H1 (cell line): ENCODE results near the gene PTCH1. TPM values are rescaled to one million over a fixed set of nuclear protein-coding genes. Genes with fewer than 3 reads are reported as not detected.
A peak's percentile ranks its signal among the peaks of the same experiment; 100 is the strongest.

Source experiments
- CTCF ChIA-PET: fragments of 300-600 bp; sonication (Branson Sonifier 250); formaldehyde crosslinking; loops from one replicate; lab custom pipeline; 2021; ENCODE audit not compliant: partially characterized antibody; lab: Charles Lee
- POLR2A ChIA-PET: fragments of 300-600 bp; sonication (Branson Sonifier 250); formaldehyde crosslinking; loops from one replicate; lab custom pipeline; 2021; ENCODE audit warnings: inconsistent platforms; ENCODE audit not compliant: partially characterized antibody; lab: Charles Lee
- DNase-seq, 2 experiments: peaks; one replicate each; pipeline versions ENCODE4 v3.0.0 to v3.0.0-alpha.2; 2010 to 2022; ENCODE audit warnings: low spot score in 2 of 2, low read depth in 1 of 2, mixed read lengths in 1 of 2
- FAIRE-seq: peaks from 2 replicates; lab custom pipeline; 2011; peaks lifted over from hg19 to GRCh38; lab: Jason Lieb, UNC
- H2AFZ ChIP-seq: 2 replicates; pipeline ENCODE4 v1.8.1; 2012; ENCODE audit warnings: low read length, inconsistent platforms
- H2AK5ac ChIP-seq: 2 replicates; pipeline ENCODE4 v1.6.1; 2013; ENCODE audit warnings: low read depth, low read length
- H2BK120ac ChIP-seq: replicated peaks from 2 replicates; pipeline ENCODE3; 2013; ENCODE audit warnings: low read depth, low read length, inconsistent platforms
- H2BK12ac ChIP-seq: 2 replicates; pipeline ENCODE4 v1.6.1; 2013; ENCODE audit warnings: low read depth, low read length
- H2BK15ac ChIP-seq: 2 replicates; pipeline ENCODE4 v1.6.1; 2013; ENCODE audit warnings: low read length
- H2BK20ac ChIP-seq: 2 replicates; pipeline ENCODE4 v1.6.1; 2013; ENCODE audit warnings: low read length
- H2BK5ac ChIP-seq: 2 replicates; pipeline ENCODE4 v1.6.1; 2013; ENCODE audit warnings: low read depth, low read length
- H3K14ac ChIP-seq: 2 replicates; pipeline ENCODE4 v1.6.1; 2013; ENCODE audit warnings: inconsistent platforms; ENCODE audit not compliant: insufficient read length
- H3K18ac ChIP-seq: 2 replicates; pipeline ENCODE4 v1.6.1; 2013; ENCODE audit warnings: low read length; ENCODE audit errors: extremely low read depth
- H3K23ac ChIP-seq: 2 replicates; pipeline ENCODE4 v1.6.1; 2013; ENCODE audit warnings: inconsistent platforms; ENCODE audit not compliant: insufficient read length
- H3K23me2 ChIP-seq: 2 replicates; pipeline ENCODE4 v1.6.1; 2013; ENCODE audit warnings: low read depth, low read length
- H3K27ac ChIP-seq: 2 replicates; pipeline ENCODE4 v1.6.1; 2011; ENCODE audit warnings: low read depth, low read length, inconsistent platforms
- H3K27me3 ChIP-seq, 4 experiments: replicated peaks in 1 of 4; 1 replicate in 1 of 4; 2 replicates in 3 of 4; pipeline versions ENCODE4 v1.6.1 to v1.8.1; 2011 to 2013; ENCODE audit warnings: low read length in 3 of 4, mild to moderate bottlenecking in 3 of 4, inconsistent platforms in 2 of 4, mixed read lengths in 2 of 4, moderate library complexity in 1 of 4; ENCODE audit not compliant: control insufficient read depth in 3 of 4, insufficient read depth in 3 of 4; ENCODE audit errors: extremely low read depth in 1 of 4
- H3K36me3 ChIP-seq, 4 experiments: 2 replicates each; pipeline versions ENCODE4 v1.6.1 to v1.8.1; 2011 to 2013; ENCODE audit warnings: mild to moderate bottlenecking in 4 of 4, low read length in 3 of 4, moderate library complexity in 2 of 4, control low read depth in 1 of 4, inconsistent platforms in 1 of 4; ENCODE audit not compliant: insufficient read depth in 4 of 4, control insufficient read depth in 2 of 4
- H3K4ac ChIP-seq: replicated peaks from 2 replicates; pipeline ENCODE3; 2013; ENCODE audit warnings: low read length, low read depth, mixed read lengths, inconsistent platforms; ENCODE audit not compliant: insufficient read length
- H3K4me1 ChIP-seq, 4 experiments: replicated peaks in 1 of 4; 1 replicate in 1 of 4; 2 replicates in 3 of 4; pipeline versions ENCODE4 v1.6.1 to v1.8.1; 2011 to 2013; ENCODE audit warnings: low read length in 3 of 4, inconsistent platforms in 2 of 4, mixed read lengths in 1 of 4; ENCODE audit not compliant: insufficient read depth in 4 of 4, control insufficient read depth in 3 of 4
- H3K4me2 ChIP-seq, 2 experiments: 2 replicates each; pipeline versions ENCODE4 v1.6.1 to v1.8.1; 2011 to 2013; ENCODE audit warnings: low read depth in 2 of 2, low read length in 2 of 2, control low read depth in 1 of 2, inconsistent platforms in 1 of 2, mild to moderate bottlenecking in 1 of 2; ENCODE audit not compliant: insufficient read depth in 1 of 2
- H3K4me3 ChIP-seq, 4 experiments: fragments of 200-600, 300-600 bp in 1 of 4; sonication (generic), shearing (Covaris generic), sonication (Bioruptor Twin) in 1 of 4; 2 replicates each; pipeline versions ENCODE4 v1.5.1 to v1.8.1; 2011 to 2016; ENCODE audit warnings: low read length in 4 of 4, low read depth in 3 of 4, control low read depth in 2 of 4, inconsistent platforms in 2 of 4, mild to moderate bottlenecking in 2 of 4, mixed read lengths in 1 of 4, moderate library complexity in 1 of 4; ENCODE audit not compliant: insufficient read depth in 2 of 4; ENCODE audit errors: extremely low read depth in 1 of 4
- H3K56ac ChIP-seq: replicated peaks from 2 replicates; pipeline ENCODE3; 2013; ENCODE audit warnings: low read depth, mild to moderate bottlenecking, mixed read lengths, low read length, inconsistent platforms; ENCODE audit not compliant: insufficient read length
- H3K79me1 ChIP-seq: 2 replicates; pipeline ENCODE4 v1.6.1; 2013; ENCODE audit warnings: low read depth, low read length, control low read depth
- H3K79me2 ChIP-seq, 2 experiments: 2 replicates each; pipeline versions ENCODE4 v1.6.1 to v1.8.1; 2012 to 2013; ENCODE audit warnings: low read length in 2 of 2, mild to moderate bottlenecking in 2 of 2, inconsistent platforms in 1 of 2; ENCODE audit not compliant: insufficient read depth in 2 of 2, control insufficient read depth in 1 of 2
- H3K9ac ChIP-seq, 4 experiments: replicated peaks in 1 of 4; 1 replicate in 1 of 4; 2 replicates in 3 of 4; pipeline versions ENCODE4 v1.6.1 to v1.8.1; 2011 to 2013; ENCODE audit warnings: low read depth in 3 of 4, low read length in 3 of 4, control low read depth in 2 of 4, mild to moderate bottlenecking in 2 of 4, moderate library complexity in 2 of 4, inconsistent platforms in 1 of 4; ENCODE audit errors: extremely low read depth in 1 of 4
- H3K9me3 ChIP-seq, 2 experiments: 2 replicates each; pipeline versions ENCODE4 v1.6.1 to v1.8.1; 2012 to 2013; ENCODE audit warnings: mild to moderate bottlenecking in 2 of 2, moderate library complexity in 2 of 2, control low read depth in 1 of 2, inconsistent platforms in 1 of 2, low read depth in 1 of 2, low read length in 1 of 2, mixed read lengths in 1 of 2; ENCODE audit not compliant: insufficient read depth in 2 of 2
- H4K20me1 ChIP-seq, 2 experiments: replicated peaks in 1 of 2; 2 replicates each; pipeline versions ENCODE3 to v1.8.1; 2011 to 2013; ENCODE audit warnings: inconsistent platforms in 2 of 2, low read length in 2 of 2, mild to moderate bottlenecking in 1 of 2; ENCODE audit not compliant: insufficient read depth in 2 of 2, control insufficient read depth in 1 of 2
- H4K5ac ChIP-seq: 2 replicates; pipeline ENCODE4 v1.6.1; 2013; ENCODE audit warnings: low read length, low read depth, mixed read lengths, inconsistent platforms; ENCODE audit not compliant: insufficient read length
- H4K8ac ChIP-seq: 2 replicates; pipeline ENCODE4 v1.8.0; 2013; ENCODE audit warnings: mild to moderate bottlenecking, moderate library complexity, low read length, inconsistent platforms; ENCODE audit not compliant: insufficient read depth; ENCODE audit errors: extremely low read depth
- H4K91ac ChIP-seq: replicated peaks from 2 replicates; pipeline ENCODE3; 2013; ENCODE audit warnings: low read length, mixed read lengths, inconsistent platforms; ENCODE audit not compliant: insufficient read length
- EZH2 ChIP-seq: fragments of 200-600 bp; sonication (generic); IDR thresholded peaks from 2 replicates; pipeline ENCODE4 v1.7.1; 2012; ENCODE audit warnings: low read depth, mild to moderate bottlenecking, moderate library complexity, low read length, inconsistent platforms; ENCODE audit not compliant: severe bottlenecking
- PHF8 ChIP-seq: fragments of 200-600 bp; sonication (generic); conservative IDR thresholded peaks from 2 replicates; pipeline ENCODE4 v1.7.1; 2012; ENCODE audit warnings: low read depth, mild to moderate bottlenecking, inconsistent platforms, low read length, moderate library complexity
- WGBS, 2 experiments: shearing (Covaris generic) in 1 of 2; methylation state at CpG; one replicate each; pipeline versions ENCODE4 v1.1.6 to v1.1.7; 2013 to 2015; ENCODE audit warnings: low lambda C conversion rate in 2 of 2, mixed read lengths in 2 of 2, inconsistent platforms in 1 of 2, low coverage in 1 of 2, missing lambda C conversion rate in 1 of 2; ENCODE audit not compliant: insufficient replicate concordance in 2 of 2, insufficient coverage in 1 of 2, insufficient read length in 1 of 2; ENCODE audit errors: extremely low coverage in 1 of 2, missing lambda C conversion rate in 1 of 2; 5-methylcytosine and 5-hydroxymethylcytosine counted together
- polyA plus RNA-seq, 7 experiments: library from polyadenylated mRNA; depleted of rRNA in 3 of 7; stranded (reverse) in 5 of 7; unstranded in 2 of 7; fragments of >200 nt in 5 of 7; fragments of 200-250 nt in 2 of 7; gene quantifications; 1 replicate in 5 of 7; 2 replicates in 1 of 7; 4 replicates in 1 of 7; pipeline versions ENCODE4 v1.2.1 to v1.2.3, GENCODE V29; 2011 to 2013; ENCODE audit warnings: missing spikeins in 2 of 7, mixed read lengths in 2 of 7
- total RNA-seq: library from RNA; stranded (reverse); fragmentation: NEBNext Ultra II Directional; extraction: Animal tissue kit (Norgen Biotek cat#: 25700); gene quantifications from 2 replicates; pipeline ENCODE4 v1.2.1, GENCODE V29; 2021

Gene PTCH1
- total and polyA plus RNA-seq, 2 of the 8 experiments (the other 6 are each of a cell fraction or from before 2014, with no cell fraction given) = 6.4 to 34.1 TPM

DNA sequence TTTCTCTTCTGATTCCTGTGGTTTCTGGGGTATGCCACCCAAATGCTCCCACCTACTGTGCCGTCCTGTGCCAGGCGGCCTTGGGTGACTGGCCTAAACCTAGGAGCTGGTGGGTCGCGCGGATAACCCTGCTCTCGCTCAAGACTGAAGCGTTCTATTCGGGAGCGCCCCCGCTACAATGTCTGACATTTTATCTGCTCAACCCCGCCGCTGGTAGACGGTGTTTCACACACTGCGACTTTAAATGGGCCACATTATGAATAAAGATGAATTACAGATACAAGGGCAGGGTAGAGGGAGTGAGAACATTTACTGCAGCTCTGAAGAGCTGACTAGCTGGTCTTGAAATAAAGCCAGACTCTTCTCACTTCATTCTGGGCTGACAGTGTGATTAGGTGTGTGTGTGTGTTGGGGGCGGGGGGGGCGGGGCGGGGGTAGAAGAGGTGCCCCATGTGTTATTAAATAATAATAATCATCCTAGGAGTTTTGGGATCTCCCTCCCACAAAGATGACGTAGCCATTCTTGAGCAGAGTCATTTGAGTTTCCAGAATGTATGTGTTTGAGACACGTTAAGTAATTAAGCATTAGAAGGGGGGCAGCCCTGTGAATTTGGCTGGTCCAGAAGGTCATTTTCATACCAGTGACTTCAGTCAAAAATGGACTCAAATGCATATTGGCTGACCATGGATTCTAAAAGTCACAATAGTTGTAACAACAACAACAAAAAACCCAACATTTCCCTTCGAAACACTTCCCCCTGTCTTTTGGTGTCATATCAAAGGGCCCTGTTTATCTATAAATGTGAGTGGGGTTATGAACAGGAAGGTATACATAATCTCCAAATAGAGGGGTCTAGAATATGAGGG, 1.0 kb upstream of the PTCH1 start:
- H3K14ac ChIP-seq = no peak overlapping the region
- no peak overlapping the region for H2BK12ac ChIP-seq
- no peak overlapping the region for H3K4ac ChIP-seq
- H3K9ac ChIP-seq = no peak overlapping the region
- no peak overlapping the region for H4K8ac ChIP-seq
- H3K4me1 ChIP-seq = peaks cover 4 to 27% (median 19%) of the 10 kb centered on the region in 4 experiments; a peak in 6 of 7 replicates
- peak overlapping the region; percentile 34 to 72 (median 52); a peak in 7 of 8 replicates for H3K4me3 ChIP-seq
- no peak overlapping the region for H2BK120ac ChIP-seq
- peaks cover 12% of the 10 kb centered on the region; the same call in 1 of the 2 replicates for H3K23me2 ChIP-seq
- no peak overlapping the region for H4K91ac ChIP-seq
- H3K27ac ChIP-seq = no peak overlapping the region
- peak overlapping the region; percentile 92 to 93 for H3K4me2 ChIP-seq
- H3K9me3 ChIP-seq = no peaks in the 10 kb centered on the region
- H2AFZ ChIP-seq = no peak overlapping the region
- no peaks in the 10 kb centered on the region for H3K79me1 ChIP-seq
- H3K27me3 ChIP-seq = peaks cover 40 to 73% (median 61%) of the 10 kb centered on the region in 4 experiments
- H4K5ac ChIP-seq = no peak overlapping the region
- POLR2A ChIA-PET = interaction anchor here (2.4 kb wide), 1 partner anchor 10 kb away, joined by 8 read pairs; no protein-coding TSS in a partner anchor
- no peaks in the 10 kb centered on the region for H3K36me3 ChIP-seq
- WGBS, 2 experiments = 15% methylated on average over 20 of the region's 20 CpGs; no CpG with 5 or more reads in 1 of the 2 experiments
- H2BK5ac ChIP-seq = no peak overlapping the region
- no peak overlapping the region for H3K23ac ChIP-seq
- H3K79me2 ChIP-seq = no peaks in the 10 kb centered on the region
- H3K56ac ChIP-seq = no peak overlapping the region
- TF ChIP-seq EZH2 = peak; percentile 71
- no peak for TF ChIP-seq PHF8
- H4K20me1 ChIP-seq = peaks cover 0 to 4% of the 10 kb centered on the region in 2 experiments
- no peak for FAIRE-seq
- no peak overlapping the region for H2AK5ac ChIP-seq
- CTCF ChIA-PET = no interaction called here
- H3K18ac ChIP-seq = no peak overlapping the region
- no peak overlapping the region for H2BK20ac ChIP-seq
- no peak for DNase-seq
- no peak overlapping the region for H2BK15ac ChIP-seq
